ENCODE measurements around the gene PTPRG.

GRCh38 chr3:62161371-62161770 lies 600.0 kb downstream of the PTPRG start:
- TF ChIP-seq CTCF (conservative IDR thresholded peaks at IDR 0.05; ENCODE audit: low read depth, low read length) (no peak), EZH2 (IDR thresholded peaks at IDR 0.05; ENCODE audit: borderline replicate concordance, low read depth, low read length, poor library complexity, severe bottlenecking) (no peak)
